Astrocyte of the spinal cord (primary cell): ENCODE results near the gene MARCHF10.

Experiments used
- DNase-seq: peaks from one replicate; pipeline ENCODE4 v3.0.0; 2011; ENCODE audit warnings: low read depth, low spot score
- H3K4me3 ChIP-seq: 2 replicates; pipeline ENCODE4 v1.5.1; 2011; ENCODE audit warnings: low read depth, mild to moderate bottlenecking, low read length, moderate library complexity
- in situ Hi-C: cut with HindIII; loops from 2 replicates; pipeline ENCODE4 v1.10.0; 2017; ENCODE audit warnings: low sequenced_read_pairs
- TF ChIP-seq, protein P1 (sequence below): IDR thresholded peaks from 2 replicates; pipeline ENCODE4 v1.5.1; 2012; ENCODE audit warnings: low read depth, mild to moderate bottlenecking, low read length, inconsistent platforms

Gene MARCHF10

DNA sequence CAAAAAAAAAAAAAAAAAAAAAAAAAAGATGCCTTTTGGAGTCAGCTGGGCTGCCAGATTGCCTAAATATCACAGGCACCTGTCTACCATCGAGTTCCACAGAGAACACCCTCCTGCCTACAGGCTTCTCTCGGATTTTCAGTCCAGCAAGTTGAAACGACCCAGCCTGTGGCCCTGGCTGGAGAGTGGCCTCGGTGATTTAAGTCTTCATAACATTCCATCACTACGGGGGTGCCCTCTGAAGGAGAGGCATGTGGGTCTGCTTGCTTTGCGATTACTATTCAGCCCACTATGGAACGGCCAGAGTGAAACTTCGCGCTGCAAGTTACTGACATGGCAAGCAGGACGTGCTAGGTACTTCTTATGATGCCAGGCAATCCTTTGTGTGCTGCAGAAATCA is 42.8 kb downstream of the MARCHF10 start:
- no peak for DNase-seq
- H3K4me3 ChIP-seq, result no peak overlapping the region
- TF ChIP-seq, protein P1, sequence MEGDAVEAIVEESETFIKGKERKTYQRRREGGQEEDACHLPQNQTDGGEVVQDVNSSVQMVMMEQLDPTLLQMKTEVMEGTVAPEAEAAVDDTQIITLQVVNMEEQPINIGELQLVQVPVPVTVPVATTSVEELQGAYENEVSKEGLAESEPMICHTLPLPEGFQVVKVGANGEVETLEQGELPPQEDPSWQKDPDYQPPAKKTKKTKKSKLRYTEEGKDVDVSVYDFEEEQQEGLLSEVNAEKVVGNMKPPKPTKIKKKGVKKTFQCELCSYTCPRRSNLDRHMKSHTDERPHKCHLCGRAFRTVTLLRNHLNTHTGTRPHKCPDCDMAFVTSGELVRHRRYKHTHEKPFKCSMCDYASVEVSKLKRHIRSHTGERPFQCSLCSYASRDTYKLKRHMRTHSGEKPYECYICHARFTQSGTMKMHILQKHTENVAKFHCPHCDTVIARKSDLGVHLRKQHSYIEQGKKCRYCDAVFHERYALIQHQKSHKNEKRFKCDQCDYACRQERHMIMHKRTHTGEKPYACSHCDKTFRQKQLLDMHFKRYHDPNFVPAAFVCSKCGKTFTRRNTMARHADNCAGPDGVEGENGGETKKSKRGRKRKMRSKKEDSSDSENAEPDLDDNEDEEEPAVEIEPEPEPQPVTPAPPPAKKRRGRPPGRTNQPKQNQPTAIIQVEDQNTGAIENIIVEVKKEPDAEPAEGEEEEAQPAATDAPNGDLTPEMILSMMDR, result no peak
- in situ Hi-C loops, result no loop called here

DNA sequence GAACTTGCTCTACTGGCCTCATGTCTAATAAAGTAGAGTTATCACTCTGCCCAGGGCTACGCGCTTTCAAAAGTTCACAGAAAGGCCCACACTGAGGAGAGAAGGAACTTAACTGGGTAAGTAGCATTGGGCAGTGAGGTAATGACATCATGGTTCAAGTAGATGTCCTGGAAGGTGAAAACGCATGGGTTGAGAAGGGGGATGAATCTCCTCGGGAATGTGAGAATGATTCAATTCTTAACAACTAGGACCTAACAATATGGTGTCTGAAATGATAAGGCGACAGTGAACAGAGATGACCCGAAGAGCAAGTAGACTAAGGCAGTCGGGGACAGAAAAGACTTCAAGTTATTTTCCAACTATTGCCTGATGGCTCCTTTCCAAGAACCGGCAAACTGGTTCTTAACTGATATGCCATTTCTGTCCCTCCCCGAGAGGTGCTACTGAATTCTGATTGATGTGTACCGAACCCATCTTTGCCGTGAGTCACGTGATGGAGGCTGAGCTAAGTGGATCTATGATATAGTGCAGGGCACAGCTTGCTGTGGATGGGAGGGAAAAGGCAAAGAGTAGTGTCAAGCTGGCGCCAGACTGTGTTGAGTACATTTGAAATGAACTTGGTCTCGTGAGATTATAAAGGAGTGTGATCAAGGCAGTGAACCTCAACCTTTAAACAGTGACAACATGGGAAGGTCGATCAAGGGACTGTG is 44.1 kb downstream of the MARCHF10 start:
- in situ Hi-C loops, result no loop called here
- TF ChIP-seq, protein P1, result no peak

DNA sequence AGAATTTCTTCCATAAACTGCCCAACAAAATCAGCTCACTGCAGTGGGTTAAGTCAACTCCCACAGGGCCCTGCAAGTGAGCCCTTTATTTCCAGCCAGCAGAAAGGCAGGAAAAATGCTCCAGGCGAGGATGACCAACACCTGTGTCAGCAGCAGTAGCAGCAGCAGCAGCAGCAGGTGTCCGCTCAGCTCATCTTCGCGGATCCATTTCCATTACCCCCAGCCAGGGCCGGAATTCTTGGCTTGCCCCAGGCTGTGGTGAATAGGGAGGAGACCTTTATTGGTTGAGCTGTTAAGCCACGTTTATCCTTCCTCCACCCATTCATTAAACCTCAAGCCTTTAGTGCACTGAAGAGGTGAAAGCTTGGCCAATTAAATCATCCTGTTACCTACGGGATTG is 46.2 kb downstream of the MARCHF10 start:
- TF ChIP-seq, protein P1, result no peak
- no peak for DNase-seq
- in situ Hi-C loops, result no loop called here
- H3K4me3 ChIP-seq, result no peak overlapping the region

More for the DNA sequence above, 44.1 kb downstream of the MARCHF10 start:
- H3K4me3 ChIP-seq, result no peak overlapping the region
- no peak for DNase-seq

DNA sequence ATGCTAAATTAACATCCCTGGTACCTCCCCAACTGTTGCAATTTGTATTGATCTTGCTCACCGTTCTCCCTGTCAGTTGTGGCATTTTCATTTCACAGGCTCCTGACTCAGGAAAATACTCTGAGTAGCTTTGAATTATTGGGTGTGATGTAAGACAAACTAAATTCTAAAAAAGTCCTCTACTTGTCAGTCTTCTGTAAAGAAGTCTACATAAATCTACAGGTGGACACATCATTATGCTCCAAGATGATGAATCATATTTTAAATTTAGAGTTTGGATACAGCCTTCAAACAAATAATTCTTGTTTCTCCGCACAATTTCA is 47.2 kb downstream of the MARCHF10 start:
- in situ Hi-C loops, result no loop called here
- no peak overlapping the region for H3K4me3 ChIP-seq
- TF ChIP-seq, protein P1, result no peak
- DNase-seq, result no peak

DNA sequence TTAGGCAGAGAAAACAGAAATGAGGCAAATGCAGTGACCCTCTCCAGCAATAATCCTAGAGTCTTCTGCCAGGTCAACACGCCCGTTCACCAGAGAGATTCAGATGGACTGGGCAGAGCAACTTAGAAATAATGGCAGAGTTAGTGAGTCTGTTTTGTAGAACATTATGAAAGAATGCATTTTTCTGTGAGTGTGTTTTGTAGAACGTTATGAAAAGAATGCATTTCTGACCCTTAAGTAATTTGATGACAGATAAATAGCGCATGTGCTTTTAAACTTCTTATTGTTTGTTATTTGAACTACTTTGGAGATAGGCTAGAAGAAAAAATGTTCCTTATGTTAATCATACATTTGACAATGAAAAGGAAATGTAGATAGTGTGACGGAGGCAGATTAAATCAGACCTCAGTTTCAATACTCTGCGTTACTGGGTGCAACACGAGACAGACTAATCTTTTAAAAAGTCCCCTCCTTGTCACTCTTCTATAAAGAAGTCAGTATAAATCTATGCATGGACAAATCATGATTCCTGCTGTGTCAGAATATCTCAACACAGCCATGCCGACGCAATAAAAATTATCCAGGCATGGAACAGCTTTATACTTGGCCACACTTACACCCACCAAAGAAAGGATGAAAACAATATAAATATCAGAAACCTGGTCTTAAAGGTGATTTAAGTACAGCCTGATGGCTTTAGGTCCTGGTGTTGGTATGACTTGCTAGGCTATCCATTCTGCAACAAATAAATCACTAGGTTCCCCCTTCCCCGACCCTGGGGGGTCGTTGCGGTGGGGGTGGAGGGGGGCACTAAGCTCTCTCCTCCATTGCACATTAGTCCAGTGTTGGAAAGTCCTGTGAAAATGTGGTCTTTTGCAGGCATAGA is 47.8 kb downstream of the MARCHF10 start:
- no peak overlapping the region for H3K4me3 ChIP-seq

DNA sequence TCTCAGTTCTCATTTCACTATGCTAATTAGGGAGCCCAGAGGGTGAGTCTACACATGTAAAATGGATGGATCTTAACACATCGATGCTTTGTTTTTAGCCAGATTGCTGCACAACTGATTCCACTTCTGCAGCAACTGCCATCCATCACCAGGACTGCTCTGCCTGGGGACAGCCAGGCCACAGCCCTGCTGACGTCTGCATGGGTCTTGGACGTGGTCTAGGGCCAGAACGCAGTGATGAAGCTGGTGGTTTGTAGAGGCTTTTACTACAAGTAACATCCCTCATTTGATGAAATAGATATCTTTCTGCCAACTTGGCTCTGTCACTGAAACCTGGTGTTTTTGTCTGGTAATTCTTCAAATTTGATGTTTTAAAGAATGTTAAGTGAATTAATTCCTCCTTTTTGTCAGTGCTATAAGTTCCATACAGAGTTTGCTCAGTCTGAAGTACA is 50.6 kb downstream of the MARCHF10 start:
- DNase-seq, result no peak
- TF ChIP-seq, protein P1, result no peak
- no peak overlapping the region for H3K4me3 ChIP-seq
- in situ Hi-C loops, result no loop called here

More for the DNA sequence above, 47.8 kb downstream of the MARCHF10 start:
- no peak for DNase-seq
- in situ Hi-C loops, result no loop called here
- TF ChIP-seq, protein P1, result no peak
